Omental fat pad (tissue), 4 donors: Measurements from ENCODE around the gene TMCC1. TPM values are rescaled to one million over a fixed set of nuclear protein-coding genes. Genes with fewer than 3 reads are reported as not detected.
"Not testable (repeated sequence)": the region's sequence is repeated elsewhere in the genome, so short reads cannot be mapped to it uniquely, and the experiment has no call there.

Source experiments
- ATAC-seq: fragments of 150-250 bp; one replicate; pipeline ENCODE4 v1.9.1; 2016; ENCODE audit warnings: mild to moderate bottlenecking, moderate library complexity; ENCODE audit not compliant: low FRiP score
- DNase-seq: peaks from one replicate; pipeline ENCODE4 v3.0.0-alpha.2; 2019; ENCODE audit warnings: low spot score
- total RNA-seq, 4 donors: library from RNA; depleted of rRNA; stranded (reverse); fragments of >200 nt; gene quantifications; one replicate each; pipeline ENCODE4 v1.1.0, GENCODE V29; 2016
- TF ChIP-seq, protein P1 (sequence below), 3 donors: fragments of 450-650 bp; IDR thresholded peaks; one replicate each; pipeline ENCODE4 v1.5.1; 2016 to 2017; ENCODE audit warnings: antibody characterized with exemption in 3 of 3, mild to moderate bottlenecking in 3 of 3, moderate library complexity in 2 of 3

The TMCC1 gene
- total RNA-seq, 4 donors from 2014 or later, result 14.6 to 33.5 (median 23.2) TPM

- DNase-seq (no peak), ATAC-seq (no peak)
- TF ChIP-seq, protein P1, sequence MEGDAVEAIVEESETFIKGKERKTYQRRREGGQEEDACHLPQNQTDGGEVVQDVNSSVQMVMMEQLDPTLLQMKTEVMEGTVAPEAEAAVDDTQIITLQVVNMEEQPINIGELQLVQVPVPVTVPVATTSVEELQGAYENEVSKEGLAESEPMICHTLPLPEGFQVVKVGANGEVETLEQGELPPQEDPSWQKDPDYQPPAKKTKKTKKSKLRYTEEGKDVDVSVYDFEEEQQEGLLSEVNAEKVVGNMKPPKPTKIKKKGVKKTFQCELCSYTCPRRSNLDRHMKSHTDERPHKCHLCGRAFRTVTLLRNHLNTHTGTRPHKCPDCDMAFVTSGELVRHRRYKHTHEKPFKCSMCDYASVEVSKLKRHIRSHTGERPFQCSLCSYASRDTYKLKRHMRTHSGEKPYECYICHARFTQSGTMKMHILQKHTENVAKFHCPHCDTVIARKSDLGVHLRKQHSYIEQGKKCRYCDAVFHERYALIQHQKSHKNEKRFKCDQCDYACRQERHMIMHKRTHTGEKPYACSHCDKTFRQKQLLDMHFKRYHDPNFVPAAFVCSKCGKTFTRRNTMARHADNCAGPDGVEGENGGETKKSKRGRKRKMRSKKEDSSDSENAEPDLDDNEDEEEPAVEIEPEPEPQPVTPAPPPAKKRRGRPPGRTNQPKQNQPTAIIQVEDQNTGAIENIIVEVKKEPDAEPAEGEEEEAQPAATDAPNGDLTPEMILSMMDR (IDR thresholded peaks at IDR 0.05), result no peak
These were observed 57.0 kb downstream of the TMCC1 start for GRCh38 chr3:129836381-129837064.

GRCh38 chr3:129835198-129835597 lies 58.3 kb downstream of the TMCC1 start:
- no peak for ATAC-seq
- DNase-seq, result no peak
- TF ChIP-seq, protein P1 (IDR thresholded peaks at IDR 0.05), result no peak

DNA sequence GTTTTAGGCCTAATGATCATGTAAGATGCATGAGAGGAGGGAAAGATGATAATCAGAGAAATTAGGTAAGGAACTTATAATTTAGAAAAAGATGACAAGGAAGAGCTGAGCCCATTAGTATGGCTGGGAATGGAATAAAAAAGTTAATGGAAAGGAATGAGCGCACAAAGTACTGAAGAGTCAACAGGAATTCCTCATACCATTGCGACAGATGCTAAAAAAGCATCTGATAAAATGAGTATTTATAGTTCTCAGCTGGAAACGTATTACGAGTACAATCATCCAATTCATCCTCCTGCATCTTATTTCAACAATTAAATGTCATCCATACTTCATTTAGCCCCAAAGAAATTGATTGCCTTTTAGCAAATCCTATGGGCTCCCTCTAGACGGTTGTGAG lies 58.9 kb downstream of the TMCC1 start:
- DNase-seq (no peak), ATAC-seq (no peak)
- TF ChIP-seq, protein P1 (IDR thresholded peaks at IDR 0.05), result no peak

- not testable (repeated sequence) for ATAC-seq, DNase-seq
These were observed 61.6 kb downstream of the TMCC1 start for GRCh38 chr3:129831942-129832341.

DNA sequence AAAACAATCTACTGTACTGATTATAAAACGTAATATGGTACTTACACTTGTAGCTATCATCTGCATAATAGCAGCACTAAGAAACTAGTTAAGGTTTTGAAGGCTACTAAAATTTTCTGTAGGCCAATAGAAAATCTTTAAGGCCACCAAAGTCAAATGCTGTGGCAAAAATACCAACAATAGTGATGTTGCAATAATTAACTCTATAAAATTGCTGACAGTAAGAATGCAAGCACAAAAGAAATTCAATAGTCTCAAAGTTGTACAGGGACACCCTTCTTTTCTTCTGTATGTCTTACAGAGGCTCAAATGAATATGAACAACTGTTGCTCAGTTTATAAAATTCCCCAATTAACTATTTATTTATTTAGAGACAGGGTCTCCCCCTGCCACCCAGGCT lies 62.0 kb downstream of the TMCC1 start:
- no peak for DNase-seq
- no peak for ATAC-seq
- TF ChIP-seq, protein P1 (IDR thresholded peaks at IDR 0.05), result no peak

GRCh38 chr3:129829640-129830039 lies 63.9 kb downstream of the TMCC1 start:
- TF ChIP-seq, protein P1 (IDR thresholded peaks at IDR 0.05), result no peak
- DNase-seq, result no peak
- peak; percentile 66 for ATAC-seq

DNA sequence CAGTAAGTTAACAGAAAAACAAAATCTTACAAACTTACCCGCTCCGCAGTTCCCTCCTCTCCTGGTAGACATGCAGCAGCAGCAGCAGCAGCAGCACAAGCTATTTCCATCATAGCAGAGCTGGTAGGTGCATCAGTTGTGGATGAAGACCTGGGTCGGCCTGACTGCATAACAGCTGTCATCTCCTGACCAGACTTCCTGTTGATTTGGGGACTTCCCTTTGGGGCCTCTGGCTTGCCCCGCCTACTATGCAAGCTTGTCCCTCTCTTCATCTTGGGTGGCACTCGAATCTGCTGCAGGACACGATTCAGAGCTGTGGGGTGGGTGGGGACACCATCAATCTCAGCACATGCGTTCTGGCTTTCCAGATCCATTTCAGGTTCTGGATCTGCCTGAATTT lies 65.7 kb downstream of the TMCC1 start:
- TF ChIP-seq, protein P1 (IDR thresholded peaks at IDR 0.05), result no peak
- no peak for ATAC-seq
- no peak for DNase-seq
